Measurements from ENCODE around the gene TSPEAR. TPM values are rescaled to one million over a fixed set of nuclear protein-coding genes. Genes with fewer than 3 reads are reported as not detected.

The TSPEAR gene
- total RNA-seq, 4 donors from 2014 or later = not detected

DNA sequence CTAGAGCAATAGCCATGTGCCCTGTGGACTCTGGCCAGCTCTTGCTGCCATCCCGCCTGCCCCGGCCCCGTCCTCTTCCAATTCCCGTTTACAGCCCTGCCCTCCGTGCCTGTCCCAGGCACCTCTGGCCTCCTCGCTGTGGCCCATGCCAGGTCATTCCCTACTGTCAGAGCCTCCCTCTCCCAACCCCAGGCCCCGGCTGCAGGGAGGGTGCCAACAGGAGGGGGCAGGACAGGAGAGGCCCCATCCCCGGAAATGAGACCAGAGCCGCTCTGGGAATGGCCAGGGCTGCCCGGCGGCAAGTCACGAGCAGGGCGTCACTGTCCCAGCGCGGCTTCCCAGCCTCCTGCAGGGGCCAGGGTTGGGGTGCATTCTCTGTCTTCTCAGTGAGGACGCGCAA lies 23.5 kb upstream of the TSPEAR start:
- Histone ChIP-seq H3K4me1 (no peaks in the 10 kb centered on the region), H3K9me3 (peaks cover 3 to 5% of the 10 kb centered on the region in 2 donors), H3K36me3 (no peaks in the 10 kb centered on the region), H3K27ac (no peak overlapping the region), H3K4me3 (no peak overlapping the region), H3K27me3 (no peaks in the 10 kb centered on the region)
- TF ChIP-seq CTCF (IDR thresholded peaks at IDR 0.05) (no peak), EP300 (IDR thresholded peaks at IDR 0.05; ENCODE audit: low read depth) (no peak), POLR2A (IDR thresholded peaks at IDR 0.05) (no peak), POLR2AphosphoS5 (IDR thresholded peaks at IDR 0.05) (no peak)
- 90% methylated on average over 16 of the region's 17 CpGs; no CpG with 5 or more reads in 1 of the 2 donors for WGBS, 2 donors (ENCODE audit: low coverage in 1 of 2)
- DNase-seq = no peak
- in situ Hi-C loops (cut with MboI; ENCODE audit: low pct_ligation_motif_present in 1 of 4, low pct_unique_long_range_greater_than_20kb in 1 of 4, low sequenced_read_pairs in 3 of 4) (no loop called here), intact Hi-C loops (cut with DNase I; ENCODE audit: low total_unique reads) (no loop called here)

GRCh38 chr21:44734026-44734745 lies 22.8 kb upstream of the TSPEAR start:
- no peak for DNase-seq
- in situ Hi-C loops (cut with MboI; ENCODE audit: low pct_ligation_motif_present in 1 of 4, low pct_unique_long_range_greater_than_20kb in 1 of 4, low sequenced_read_pairs in 3 of 4) (no loop called here), intact Hi-C loops (cut with DNase I; ENCODE audit: low total_unique reads) (no loop called here)
- Histone ChIP-seq H3K27me3 (no peaks in the 10 kb centered on the region), H3K27ac (no peak overlapping the region), H3K36me3 (no peaks in the 10 kb centered on the region), H3K4me3 (no peak overlapping the region), H3K4me1 (no peaks in the 10 kb centered on the region), H3K9me3 (peaks cover 3 to 5% of the 10 kb centered on the region in 2 donors)
- WGBS, 2 donors (ENCODE audit: low coverage in 1 of 2) = 73% methylated on average over 21 of the region's 21 CpGs; no CpG with 5 or more reads in 1 of the 2 donors
- no peak for TF ChIP-seq POLR2A (IDR thresholded peaks at IDR 0.05)
- TF ChIP-seq POLR2AphosphoS5 (IDR thresholded peaks at IDR 0.05) = no peak
- no peak for TF ChIP-seq EP300 (IDR thresholded peaks at IDR 0.05; ENCODE audit: low read depth)
- TF ChIP-seq CTCF (IDR thresholded peaks at IDR 0.05) = no peak

DNA sequence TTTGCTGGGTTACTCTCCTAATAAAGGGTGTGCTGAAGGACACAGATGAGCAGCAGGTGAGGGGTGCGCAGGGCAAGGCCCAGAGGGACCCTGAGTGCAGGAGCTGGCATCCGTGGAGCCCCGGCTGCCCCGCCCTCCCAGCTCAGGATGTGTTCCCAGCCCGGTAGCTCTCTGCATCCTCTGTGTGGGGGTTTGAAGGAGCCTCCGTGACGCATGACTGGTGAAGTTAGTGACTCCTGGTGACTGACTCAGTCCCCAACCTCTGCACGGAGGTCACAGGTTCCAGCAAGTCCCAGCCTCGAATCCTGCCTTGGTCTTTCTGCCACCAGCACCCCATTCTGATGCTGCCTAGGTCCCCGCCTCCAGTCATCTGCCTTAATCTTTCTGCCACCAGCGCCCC lies 21.6 kb upstream of the TSPEAR start:
- H3K4me1 ChIP-seq = no peaks in the 10 kb centered on the region
- H3K4me3 ChIP-seq = no peak overlapping the region
- 87 to 90% methylated on average over 2 to 11 of the region's 11 CpGs for WGBS, 2 donors (ENCODE audit: low coverage in 1 of 2)
- no peak for TF ChIP-seq EP300 (IDR thresholded peaks at IDR 0.05; ENCODE audit: low read depth)
- no peak for TF ChIP-seq CTCF (IDR thresholded peaks at IDR 0.05)
- TF ChIP-seq POLR2A (IDR thresholded peaks at IDR 0.05) = no peak
- no peak for TF ChIP-seq POLR2AphosphoS5 (IDR thresholded peaks at IDR 0.05)
- no peaks in the 10 kb centered on the region for H3K36me3 ChIP-seq
- peaks cover 0 to 5% of the 10 kb centered on the region in 2 donors for H3K9me3 ChIP-seq
- intact Hi-C loops (cut with DNase I; ENCODE audit: low total_unique reads) = no loop called here
- peaks cover 1% of the 10 kb centered on the region for H3K27me3 ChIP-seq
- in situ Hi-C loops (cut with MboI; ENCODE audit: low pct_ligation_motif_present in 1 of 4, low pct_unique_long_range_greater_than_20kb in 1 of 4, low sequenced_read_pairs in 3 of 4) = no loop called here
- H3K27ac ChIP-seq = no peak overlapping the region
- no peak for DNase-seq

GRCh38 chr21:44732263-44732662 lies 20.9 kb upstream of the TSPEAR start:
- in situ Hi-C loops (cut with MboI; ENCODE audit: low pct_ligation_motif_present in 1 of 4, low pct_unique_long_range_greater_than_20kb in 1 of 4, low sequenced_read_pairs in 3 of 4) (no loop called here), intact Hi-C loops (cut with DNase I; ENCODE audit: low total_unique reads) (no loop called here)
- Histone ChIP-seq H3K9me3 (peaks cover 0 to 1% of the 10 kb centered on the region in 2 donors), H3K36me3 (no peaks in the 10 kb centered on the region), H3K27ac (no peak overlapping the region), H3K4me3 (no peak overlapping the region), H3K27me3 (peaks cover 7% of the 10 kb centered on the region), H3K4me1 (no peaks in the 10 kb centered on the region)
- 92 to 93% methylated on average over 2 to 10 of the region's 10 CpGs for WGBS, 2 donors (ENCODE audit: low coverage in 1 of 2)
- TF ChIP-seq POLR2A (IDR thresholded peaks at IDR 0.05) (no peak), EP300 (IDR thresholded peaks at IDR 0.05; ENCODE audit: low read depth) (no peak), POLR2AphosphoS5 (IDR thresholded peaks at IDR 0.05) (no peak), CTCF (IDR thresholded peaks at IDR 0.05) (no peak)
- no peak for DNase-seq
